Panc1 (cell line): ENCODE results near the gene USO1. TPM values are rescaled to one million over a fixed set of nuclear protein-coding genes. Genes with fewer than 3 reads are reported as not detected.

Experiments used
- ATAC-seq: fragments of 200-7000 bp; cut with Tn5 transposase; 2 replicates; pipeline ENCODE4 v1.9.1; 2020; ENCODE audit warnings: mild to moderate bottlenecking, moderate library complexity
- BruUV-seq: library from RNA; stranded (reverse); fragments of 400-500 nt; replicated peaks from 2 replicates; lab custom pipeline; 2021; lab: Mats Ljungman, UMichigan
- CTCF ChIA-PET: fragments of 300-600 bp; sonication (Branson Sonifier 250); formaldehyde crosslinking; loops from one replicate; lab custom pipeline; 2022; ENCODE audit warnings: antibody characterized with exemption; lab: Charles Lee
- POLR2A ChIA-PET: fragments of 300-600 bp; sonication (Branson Sonifier 250); formaldehyde crosslinking; loops from one replicate; lab custom pipeline; 2022; ENCODE audit warnings: antibody characterized with exemption; lab: Charles Lee
- DNase-seq: peaks from one replicate; pipeline ENCODE4 v3.0.0-alpha.2; 2010; ENCODE audit warnings: low read depth, low spot score
- H3K27ac ChIP-seq: 2 replicates; pipeline ENCODE4 v1.5.1; 2011; ENCODE audit warnings: mild to moderate bottlenecking, low read length, inconsistent platforms
- H3K27me3 ChIP-seq: fragments of 200-500 bp; sonication (Bioruptor generic); 2 replicates; pipeline ENCODE4 v1.6.0; 2014; ENCODE audit warnings: low read length, inconsistent platforms; ENCODE audit not compliant: control insufficient read depth, insufficient read depth
- H3K36me3 ChIP-seq: fragments of 200-500 bp; sonication (Bioruptor generic); 2 replicates; pipeline ENCODE4 v1.5.1; 2014; ENCODE audit warnings: inconsistent platforms, mild to moderate bottlenecking, low read length, moderate library complexity; ENCODE audit not compliant: control insufficient read depth, insufficient read depth
- H3K4me1 ChIP-seq: 2 replicates; pipeline ENCODE4 v1.5.1; 2011; ENCODE audit warnings: inconsistent platforms, mild to moderate bottlenecking, low read length, moderate library complexity; ENCODE audit not compliant: control insufficient read depth, insufficient read depth
- H3K4me3 ChIP-seq, 2 experiments: 2 replicates each; pipeline ENCODE4 v1.5.1; 2011 to 2012; ENCODE audit warnings: low read depth in 2 of 2, low read length in 2 of 2, mild to moderate bottlenecking in 2 of 2, inconsistent platforms in 1 of 2, moderate library complexity in 1 of 2
- H3K9me3 ChIP-seq: fragments of 200-500 bp; sonication (Bioruptor generic); 2 replicates; pipeline ENCODE4 v1.5.1; 2014; ENCODE audit warnings: low read depth, mild to moderate bottlenecking, inconsistent platforms, low read length, moderate library complexity; ENCODE audit not compliant: control insufficient read depth, insufficient read depth
- POLR2AphosphoS5 ChIP-seq: IDR thresholded peaks from 2 replicates; pipeline ENCODE4 v1.6.1; 2012; ENCODE audit warnings: mild to moderate bottlenecking, low read depth, low read length, moderate library complexity
- SIN3A ChIP-seq: IDR thresholded peaks from 2 replicates; pipeline ENCODE4 v1.6.1; 2012; ENCODE audit warnings: low read depth, mild to moderate bottlenecking, low read length, moderate library complexity, borderline replicate concordance; ENCODE audit not compliant: insufficient read depth
- TCF7L2 ChIP-seq: IDR thresholded peaks from 2 replicates; pipeline ENCODE4 v1.6.1; 2011; ENCODE audit warnings: mild to moderate bottlenecking, low read depth, low read length, inconsistent platforms
- in situ Hi-C: cut with HindIII; loops from 2 replicates; pipeline ENCODE4 v1.10.0; 2016; ENCODE audit warnings: low sequenced_read_pairs, low pct_unique_long_range_greater_than_20kb
- intact Hi-C: fragments of 100-400 bp; cut with micrococcal nuclease; formaldehyde crosslinking; loops from one replicate; pipeline ENCODE4 v1.10.0; 2022; ENCODE audit not compliant: unreplicated experiment
- total RNA-seq: library from RNA; stranded (reverse); gene quantifications from one replicate; pipeline ENCODE4 v1.2.1, GENCODE V29; 2021; ENCODE audit not compliant: unreplicated experiment
- TF ChIP-seq, protein P1 (sequence below), 2 experiments: IDR thresholded peaks; 2 replicates each; pipeline ENCODE4 v1.6.1; 2011 to 2012; ENCODE audit warnings: low read depth in 2 of 2, control low read depth in 1 of 2, low read length in 1 of 2, mild to moderate bottlenecking in 1 of 2, moderate library complexity in 1 of 2; ENCODE audit not compliant: insufficient read depth in 1 of 2
- TF ChIP-seq, protein P2 (sequence below): fragments of 450-650 bp; IDR thresholded peaks from 2 replicates; pipeline ENCODE4 v1.5.1; 2017; ENCODE audit warnings: mild to moderate bottlenecking

The USO1 gene
- total RNA-seq, 1 experiment from 2014 or later: 50.0 TPM

DNA sequence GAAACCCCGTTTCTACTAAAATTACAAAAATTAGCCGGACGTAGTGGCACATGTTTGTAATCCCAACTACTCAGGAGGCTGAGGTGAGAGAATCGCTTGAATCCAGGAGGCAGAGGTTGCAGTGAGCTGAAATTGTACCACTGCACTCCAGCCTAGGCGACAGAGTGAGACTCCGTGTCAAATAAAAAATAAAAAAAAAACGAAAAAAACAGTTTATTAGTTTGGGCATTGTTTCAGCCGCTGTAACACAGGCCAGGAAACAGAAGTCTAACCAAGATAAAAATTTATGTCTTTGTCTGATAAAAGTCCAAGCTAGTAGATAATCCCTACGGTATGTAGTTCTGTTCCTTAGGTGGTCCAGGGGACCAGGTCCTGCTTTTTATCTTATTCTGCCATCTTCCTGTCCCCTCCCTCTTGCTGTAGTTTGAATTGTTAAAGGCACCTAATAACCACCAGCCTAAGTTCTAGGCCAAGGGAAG is 21.4 kb downstream of the USO1 start:
- in situ Hi-C loops: no loop called here
- CTCF ChIA-PET: no interaction called here
- intact Hi-C loops: no loop called here

DNA sequence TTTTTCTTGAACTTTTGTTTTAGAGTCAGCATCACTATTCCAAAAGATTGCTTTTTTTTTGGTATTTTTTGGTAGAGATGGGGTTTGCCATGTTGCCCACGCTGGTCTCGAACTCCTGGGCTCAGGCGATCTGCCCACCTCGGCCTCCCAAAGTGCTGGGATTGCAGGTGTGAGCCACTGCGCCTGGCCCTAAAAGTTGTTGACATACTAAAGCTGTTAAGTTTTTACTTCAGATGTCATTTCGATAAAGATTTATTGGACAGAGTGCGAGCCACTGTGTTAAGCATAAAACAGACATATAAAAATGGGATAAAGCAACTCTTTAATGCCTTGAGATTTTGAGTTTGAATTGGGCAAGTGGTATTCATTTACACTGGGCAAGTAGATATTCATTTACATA is 28.3 kb downstream of the USO1 start:
- Histone ChIP-seq H3K27me3 (no peaks in the 10 kb centered on the region), H3K27ac (no peak overlapping the region), H3K9me3 (no peaks in the 10 kb centered on the region), H3K4me1 (no peaks in the 10 kb centered on the region), H3K36me3 (no peaks in the 10 kb centered on the region; the same call in 1 of the 2 replicates), H3K4me3 (no peak overlapping the region)
- DNase-seq (no peak), ATAC-seq (no peak)
- no TSS peak for BruUV-seq
- CTCF ChIA-PET: no interaction called here
- in situ Hi-C loops: no loop called here
- POLR2A ChIA-PET: no interaction called here
- no peak for TF ChIP-seq SIN3A
- TF ChIP-seq TCF7L2: no peak
- TF ChIP-seq, protein P1, sequence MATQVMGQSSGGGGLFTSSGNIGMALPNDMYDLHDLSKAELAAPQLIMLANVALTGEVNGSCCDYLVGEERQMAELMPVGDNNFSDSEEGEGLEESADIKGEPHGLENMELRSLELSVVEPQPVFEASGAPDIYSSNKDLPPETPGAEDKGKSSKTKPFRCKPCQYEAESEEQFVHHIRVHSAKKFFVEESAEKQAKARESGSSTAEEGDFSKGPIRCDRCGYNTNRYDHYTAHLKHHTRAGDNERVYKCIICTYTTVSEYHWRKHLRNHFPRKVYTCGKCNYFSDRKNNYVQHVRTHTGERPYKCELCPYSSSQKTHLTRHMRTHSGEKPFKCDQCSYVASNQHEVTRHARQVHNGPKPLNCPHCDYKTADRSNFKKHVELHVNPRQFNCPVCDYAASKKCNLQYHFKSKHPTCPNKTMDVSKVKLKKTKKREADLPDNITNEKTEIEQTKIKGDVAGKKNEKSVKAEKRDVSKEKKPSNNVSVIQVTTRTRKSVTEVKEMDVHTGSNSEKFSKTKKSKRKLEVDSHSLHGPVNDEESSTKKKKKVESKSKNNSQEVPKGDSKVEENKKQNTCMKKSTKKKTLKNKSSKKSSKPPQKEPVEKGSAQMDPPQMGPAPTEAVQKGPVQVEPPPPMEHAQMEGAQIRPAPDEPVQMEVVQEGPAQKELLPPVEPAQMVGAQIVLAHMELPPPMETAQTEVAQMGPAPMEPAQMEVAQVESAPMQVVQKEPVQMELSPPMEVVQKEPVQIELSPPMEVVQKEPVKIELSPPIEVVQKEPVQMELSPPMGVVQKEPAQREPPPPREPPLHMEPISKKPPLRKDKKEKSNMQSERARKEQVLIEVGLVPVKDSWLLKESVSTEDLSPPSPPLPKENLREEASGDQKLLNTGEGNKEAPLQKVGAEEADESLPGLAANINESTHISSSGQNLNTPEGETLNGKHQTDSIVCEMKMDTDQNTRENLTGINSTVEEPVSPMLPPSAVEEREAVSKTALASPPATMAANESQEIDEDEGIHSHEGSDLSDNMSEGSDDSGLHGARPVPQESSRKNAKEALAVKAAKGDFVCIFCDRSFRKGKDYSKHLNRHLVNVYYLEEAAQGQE (IDR thresholded peaks at IDR 0.05; ENCODE audit: insufficient read depth in 1 of 2, low read depth in 2 of 2, low read length in 1 of 2): no peak
- TF ChIP-seq, protein P2, sequence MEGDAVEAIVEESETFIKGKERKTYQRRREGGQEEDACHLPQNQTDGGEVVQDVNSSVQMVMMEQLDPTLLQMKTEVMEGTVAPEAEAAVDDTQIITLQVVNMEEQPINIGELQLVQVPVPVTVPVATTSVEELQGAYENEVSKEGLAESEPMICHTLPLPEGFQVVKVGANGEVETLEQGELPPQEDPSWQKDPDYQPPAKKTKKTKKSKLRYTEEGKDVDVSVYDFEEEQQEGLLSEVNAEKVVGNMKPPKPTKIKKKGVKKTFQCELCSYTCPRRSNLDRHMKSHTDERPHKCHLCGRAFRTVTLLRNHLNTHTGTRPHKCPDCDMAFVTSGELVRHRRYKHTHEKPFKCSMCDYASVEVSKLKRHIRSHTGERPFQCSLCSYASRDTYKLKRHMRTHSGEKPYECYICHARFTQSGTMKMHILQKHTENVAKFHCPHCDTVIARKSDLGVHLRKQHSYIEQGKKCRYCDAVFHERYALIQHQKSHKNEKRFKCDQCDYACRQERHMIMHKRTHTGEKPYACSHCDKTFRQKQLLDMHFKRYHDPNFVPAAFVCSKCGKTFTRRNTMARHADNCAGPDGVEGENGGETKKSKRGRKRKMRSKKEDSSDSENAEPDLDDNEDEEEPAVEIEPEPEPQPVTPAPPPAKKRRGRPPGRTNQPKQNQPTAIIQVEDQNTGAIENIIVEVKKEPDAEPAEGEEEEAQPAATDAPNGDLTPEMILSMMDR: no peak
- no peak for TF ChIP-seq POLR2AphosphoS5
- intact Hi-C loops: no loop called here

More for the DNA sequence above, 21.4 kb downstream of the USO1 start:
- POLR2A ChIA-PET: no interaction called here
- BruUV-seq: no TSS peak
- Histone ChIP-seq H3K36me3 (no peaks in the 10 kb centered on the region), H3K4me3 (no peak overlapping the region), H3K27me3 (no peaks in the 10 kb centered on the region), H3K4me1 (no peaks in the 10 kb centered on the region; the same call in 1 of the 2 replicates), H3K27ac (no peak overlapping the region), H3K9me3 (no peaks in the 10 kb centered on the region)
- ATAC-seq (no peak), DNase-seq (no peak)
- TF ChIP-seq SIN3A (no peak), POLR2AphosphoS5 (no peak), TCF7L2 (no peak)
- TF ChIP-seq, protein P1 (IDR thresholded peaks at IDR 0.05; ENCODE audit: insufficient read depth in 1 of 2, low read depth in 2 of 2, low read length in 1 of 2): no peak
- TF ChIP-seq, protein P2: no peak
